Stimulated activated CD8-positive, alpha-beta memory T cell treated with anti-CD3 and anti-CD28 coated beads, Interleukin-12 subunit alpha, Interleukin-12 subunit beta, amount 100 ng/mL, for 4 hours (primary cell): ENCODE data around the gene DIAPH1.

Source experiments
- DNase-seq: peaks from one replicate; pipeline ENCODE4 v3.0.0-alpha.2; 2020; ENCODE audit warnings: low read depth

DIAPH1 gene

DNA sequence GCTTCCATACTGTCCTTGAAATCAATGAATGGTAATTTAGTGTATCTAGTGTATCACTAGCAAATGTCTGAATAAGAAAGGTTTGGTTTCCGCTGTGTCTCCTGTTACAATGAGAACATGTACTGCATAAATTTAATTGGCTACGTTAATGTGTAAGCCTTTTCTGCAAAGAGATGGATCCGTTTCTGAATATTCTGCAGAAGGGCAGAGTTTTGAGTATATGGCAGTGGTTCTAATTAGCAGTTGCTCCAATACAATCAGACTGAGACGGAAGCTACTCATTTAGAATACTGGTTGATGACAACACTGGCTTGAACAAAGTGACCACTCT is 134.5 kb downstream of the DIAPH1 start:
- no peak for DNase-seq

DNA sequence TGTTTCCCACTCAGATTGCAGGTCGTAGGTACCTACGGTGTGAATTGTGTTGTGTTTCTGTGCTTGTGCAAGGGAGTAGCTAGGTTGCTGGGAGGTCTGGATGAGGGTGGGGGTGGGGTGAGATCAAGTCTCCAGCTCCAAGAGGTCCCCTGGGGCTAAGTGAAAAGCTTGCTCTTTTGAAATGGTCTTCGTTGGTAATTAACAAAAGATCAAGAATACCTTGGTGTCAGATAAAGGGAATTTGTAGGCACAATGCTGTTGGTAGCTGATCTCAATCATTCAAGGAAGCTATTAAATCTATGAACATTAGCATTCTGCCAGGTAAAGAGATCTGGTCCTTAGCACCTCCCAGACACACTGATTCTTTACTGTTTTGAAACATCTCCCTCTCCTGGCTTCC is 134.9 kb downstream of the DIAPH1 start:
- no peak for DNase-seq

DNA sequence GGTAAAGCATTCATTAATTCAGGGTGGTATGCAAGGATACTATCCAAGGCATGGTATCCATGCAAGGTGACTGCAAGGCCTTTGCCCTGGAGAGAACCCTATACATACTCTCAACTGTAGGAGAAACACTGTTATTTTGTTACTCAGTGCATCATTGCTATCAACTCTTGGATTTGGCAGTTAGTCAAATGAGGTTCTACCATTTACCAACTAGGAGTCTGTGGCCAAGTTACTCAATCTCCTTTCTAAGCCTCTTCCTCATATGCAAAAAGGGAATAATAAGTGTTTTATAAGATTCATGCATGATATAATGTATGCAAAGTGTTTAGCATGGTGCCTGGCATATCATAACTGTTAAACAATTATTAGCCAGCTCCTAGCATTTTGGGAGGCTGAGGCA is 139.0 kb downstream of the DIAPH1 start:
- no peak for DNase-seq

DNA sequence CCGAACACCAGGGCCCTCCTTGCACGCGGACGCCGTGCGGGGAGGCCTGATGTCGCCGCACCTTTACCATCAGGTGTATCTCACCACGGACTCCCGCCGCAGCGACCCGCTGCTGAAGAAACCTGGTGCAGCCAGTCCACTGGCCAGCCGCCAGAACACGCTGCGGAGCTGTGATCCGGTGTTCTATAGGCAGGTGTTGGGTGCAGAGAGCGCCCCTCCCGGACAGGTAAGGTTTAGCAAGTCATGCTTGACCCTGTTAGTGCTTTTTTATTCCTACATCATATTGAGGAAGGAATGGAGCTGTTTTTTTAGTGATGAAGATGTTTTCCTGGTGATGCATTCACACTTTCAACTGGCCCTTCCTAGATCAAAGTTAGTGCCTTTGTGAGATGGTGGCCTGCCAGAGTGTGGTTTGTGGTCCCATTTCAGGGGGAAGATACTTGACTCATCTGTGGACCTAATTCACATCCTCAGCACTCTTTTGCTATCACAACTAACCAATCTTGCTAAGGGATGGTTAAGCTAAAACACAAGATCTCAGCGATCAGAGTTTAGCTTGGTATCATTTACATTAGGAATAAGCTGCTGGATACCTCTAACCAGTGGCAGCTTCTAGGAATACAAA is 140.4 kb downstream of the DIAPH1 start:
- DNase-seq: no peak

DNA sequence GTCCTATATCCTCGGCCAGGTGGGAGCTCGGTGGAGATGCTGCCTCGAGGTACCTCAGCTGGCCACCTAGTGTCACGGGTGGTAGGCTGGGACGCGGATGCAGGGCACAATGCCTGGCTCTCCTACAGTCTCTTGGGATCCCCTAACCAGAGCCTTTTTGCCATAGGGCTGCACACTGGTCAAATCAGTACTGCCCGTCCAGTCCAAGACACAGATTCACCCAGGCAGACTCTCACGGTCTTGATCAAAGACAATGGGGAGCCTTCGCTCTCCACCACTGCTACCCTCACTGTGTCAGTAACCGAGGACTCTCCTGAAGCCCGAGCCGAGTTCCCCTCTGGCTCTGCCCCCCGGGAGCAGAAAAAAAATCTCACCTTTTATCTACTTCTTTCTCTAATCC is 141.0 kb downstream of the DIAPH1 start:
- no peak for DNase-seq

DNA sequence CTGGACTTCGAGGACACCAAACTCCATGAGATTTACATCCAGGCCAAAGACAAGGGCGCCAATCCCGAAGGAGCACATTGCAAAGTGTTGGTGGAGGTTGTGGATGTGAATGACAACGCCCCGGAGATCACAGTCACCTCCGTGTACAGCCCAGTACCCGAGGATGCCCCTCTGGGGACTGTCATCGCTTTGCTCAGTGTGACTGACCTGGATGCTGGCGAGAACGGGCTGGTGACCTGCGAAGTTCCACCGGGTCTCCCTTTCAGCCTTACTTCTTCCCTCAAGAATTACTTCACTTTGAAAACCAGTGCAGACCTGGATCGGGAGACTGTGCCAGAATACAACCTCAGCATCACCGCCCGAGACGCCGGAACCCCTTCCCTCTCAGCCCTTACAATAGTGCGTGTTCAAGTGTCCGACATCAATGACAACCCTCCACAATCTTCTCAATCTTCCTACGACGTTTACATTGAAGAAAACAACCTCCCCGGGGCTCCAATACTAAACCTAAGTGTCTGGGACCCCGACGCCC is 141.7 kb downstream of the DIAPH1 start:
- no peak for DNase-seq

DNA sequence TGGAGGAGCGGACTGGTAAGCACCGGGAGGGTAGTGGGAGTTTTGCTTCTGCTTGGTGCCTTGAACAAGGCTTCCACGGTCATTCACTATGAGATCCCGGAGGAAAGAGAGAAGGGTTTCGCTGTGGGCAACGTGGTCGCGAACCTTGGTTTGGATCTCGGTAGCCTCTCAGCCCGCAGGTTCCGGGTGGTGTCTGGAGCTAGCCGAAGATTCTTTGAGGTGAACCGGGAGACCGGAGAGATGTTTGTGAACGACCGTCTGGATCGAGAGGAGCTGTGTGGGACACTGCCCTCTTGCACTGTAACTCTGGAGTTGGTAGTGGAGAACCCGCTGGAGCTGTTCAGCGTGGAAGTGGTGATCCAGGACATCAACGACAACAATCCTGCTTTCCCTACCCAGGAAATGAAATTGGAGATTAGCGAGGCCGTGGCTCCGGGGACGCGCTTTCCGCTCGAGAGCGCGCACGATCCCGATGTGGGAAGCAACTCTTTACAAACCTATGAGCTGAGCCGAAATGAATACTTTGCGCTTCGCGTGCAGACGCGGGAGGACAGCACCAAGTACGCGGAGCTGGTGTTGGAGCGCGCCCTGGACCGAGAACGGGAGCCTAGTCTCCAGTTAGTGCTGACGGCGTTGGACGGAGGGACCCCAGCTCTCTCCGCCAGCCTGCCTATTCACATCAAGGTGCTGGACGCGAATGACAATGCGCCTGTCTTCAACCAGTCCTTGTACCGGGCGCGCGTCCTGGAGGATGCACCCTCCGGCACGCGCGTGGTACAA is 142.5 kb downstream of the DIAPH1 start:
- DNase-seq: no peak

DNA sequence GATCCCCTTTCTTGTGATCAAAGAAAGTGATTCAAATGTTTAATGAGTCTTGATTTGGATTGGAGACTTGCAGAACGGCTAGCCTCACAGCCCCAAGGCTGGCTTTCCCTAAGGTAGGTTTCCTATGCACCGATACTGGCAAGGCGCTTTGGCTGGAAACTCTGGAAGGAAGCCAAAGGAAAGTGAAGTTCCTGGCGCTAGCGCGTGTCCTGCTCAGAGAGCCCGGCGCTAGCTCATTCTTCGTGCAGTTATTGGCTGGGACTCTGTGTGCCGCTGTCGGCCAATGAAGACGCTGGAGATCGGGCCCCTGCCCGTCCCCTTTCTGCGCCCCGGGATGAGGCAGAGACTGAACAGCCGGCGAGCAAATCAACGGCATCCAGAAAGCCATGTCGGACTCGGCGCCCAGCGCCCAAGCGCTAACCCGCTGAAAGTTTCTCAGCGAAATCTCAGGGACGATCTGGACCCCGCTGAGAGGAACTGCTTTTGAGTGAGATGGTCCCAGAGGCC is 143.1 kb downstream of the DIAPH1 start, which contains the start of gene PCDHGC3:
TSS of gene PCDHGC3 (plus strand) at position 342 of the 507 bp plus-strand sequence. CDS start at position 493, 151 bp downstream.
- DNase-seq: no peak

GRCh38 chr5:141465351-141465750 is 153.4 kb downstream of the DIAPH1 start:
- no peak for DNase-seq
